Fibroblast of villous mesenchyme (primary cell): ENCODE results near the gene TRUB2. TPM values are rescaled to one million over a fixed set of nuclear protein-coding genes. Genes with fewer than 3 reads are reported as not detected.

Experiments
- DNase-seq: peaks from one replicate; pipeline ENCODE4 v3.0.0-alpha.2; 2010; ENCODE audit warnings: low read depth
- H3K4me3 ChIP-seq: 2 replicates; pipeline ENCODE4 v1.5.1; 2011; ENCODE audit warnings: low read depth, mild to moderate bottlenecking, low read length
- CTCF ChIP-seq: IDR thresholded peaks from 2 replicates; pipeline ENCODE4 v1.5.1; 2012; ENCODE audit warnings: low read depth, mild to moderate bottlenecking, low read length; ENCODE audit not compliant: insufficient read depth
- total RNA-seq: library from RNA; depleted of rRNA; stranded (reverse); fragments of >200 nt; gene quantifications from 2 replicates; pipeline ENCODE4 v1.2.3, GENCODE V29; 2012

Gene TRUB2
- total RNA-seq, 1 donor: 17.7 TPM

- no peak for DNase-seq
- no peak overlapping the region for H3K4me3 ChIP-seq
- no peak for TF ChIP-seq CTCF
These were observed 50.7 kb downstream of the TRUB2 start for GRCh38 chr9:128271512-128271911.

- DNase-seq: no peak
- H3K4me3 ChIP-seq: no peak overlapping the region
- no peak for TF ChIP-seq CTCF
These were observed 51.1 kb downstream of the TRUB2 start for GRCh38 chr9:128271112-128271511.

GRCh38 chr9:128266868-128267590 is 55.2 kb downstream of the TRUB2 start:
- no peak for DNase-seq
- no peak for TF ChIP-seq CTCF
- H3K4me3 ChIP-seq: no peak overlapping the region

- DNase-seq: no peak
- no peak overlapping the region for H3K4me3 ChIP-seq
- TF ChIP-seq CTCF: no peak
These were observed 56.8 kb downstream of the TRUB2 start for GRCh38 chr9:128265348-128265847.

GRCh38 chr9:128262687-128263086 is 59.6 kb downstream of the TRUB2 start:
- H3K4me3 ChIP-seq: no peak overlapping the region
- no peak for TF ChIP-seq CTCF
- no peak for DNase-seq

GRCh38 chr9:128260340-128260739 is 61.9 kb downstream of the TRUB2 start:
- no peak for DNase-seq

More at GRCh38 chr9:128260340-128260739, 61.9 kb downstream of the TRUB2 start:
- TF ChIP-seq CTCF: no peak
- H3K4me3 ChIP-seq: no peak overlapping the region
